HG02763 (cell line): ENCODE results near the gene SNX32.
"Not testable (repeated sequence)": the region's sequence is repeated elsewhere in the genome, so short reads cannot be mapped to it uniquely, and the experiment has no call there.

ENCODE experiments used
- ATAC-seq: cut with Tn5 transposase; IDR thresholded peaks from one replicate; pipeline ENCODE4 v1.9.1; 2021; ENCODE audit warnings: mild to moderate bottlenecking, moderate library complexity; ENCODE audit not compliant: unreplicated experiment

SNX32 gene

GRCh38 chr11:65822776-65823528 lies 10.8 kb upstream of the SNX32 start:
- ATAC-seq: no peak

GRCh38 chr11:65826984-65827735 lies 6.6 kb upstream of the SNX32 start:
- ATAC-seq: no peak

- no peak for ATAC-seq
Observed at GRCh38 chr11:65829459-65829858, 4.3 kb upstream of the SNX32 start.

- not testable (repeated sequence) for ATAC-seq
Observed at GRCh38 chr11:65832231-65832630, 1.5 kb upstream of the SNX32 start.

- no peak for ATAC-seq
Observed at GRCh38 chr11:65834202-65834601, 439 bp downstream of the SNX32 start.

- no peak for ATAC-seq
Observed at GRCh38 chr11:65842144-65842543, 8.4 kb downstream of the SNX32 start.

GRCh38 chr11:65843811-65844210 lies 10.0 kb downstream of the SNX32 start:
- ATAC-seq: no peak

GRCh38 chr11:65844231-65844872 lies 10.6 kb downstream of the SNX32 start:
- ATAC-seq: no peak

- ATAC-seq: no peak
Observed at GRCh38 chr11:65847746-65848145, 14.0 kb downstream of the SNX32 start.

GRCh38 chr11:65848693-65849092 lies 14.9 kb downstream of the SNX32 start:
- not testable (repeated sequence) for ATAC-seq

GRCh38 chr11:65849366-65849765 lies 15.6 kb downstream of the SNX32 start:
- ATAC-seq: no peak

GRCh38 chr11:65849771-65850216 lies 16.0 kb downstream of the SNX32 start:
- ATAC-seq: no peak

- no peak for ATAC-seq
Observed at GRCh38 chr11:65850217-65851082, 16.7 kb downstream of the SNX32 start.

GRCh38 chr11:65851083-65851579 lies 17.4 kb downstream of the SNX32 start:
- ATAC-seq: no peak

GRCh38 chr11:65851811-65852507 lies 18.2 kb downstream of the SNX32 start:
- no peak for ATAC-seq

- ATAC-seq: no peak
Observed at GRCh38 chr11:65852508-65853245, 18.9 kb downstream of the SNX32 start.

- no peak for ATAC-seq
Observed at GRCh38 chr11:65853246-65853979, 19.6 kb downstream of the SNX32 start.

GRCh38 chr11:65854161-65854592 lies 20.4 kb downstream of the SNX32 start:
- ATAC-seq: no peak
